Thoracic aorta (tissue), 2 donors: ENCODE measurements around the gene CABP1. TPM values are rescaled to one million over a fixed set of nuclear protein-coding genes. Genes with fewer than 3 reads are reported as not detected.
"Not testable (repeated sequence)": the region's sequence is repeated elsewhere in the genome, so short reads cannot be mapped to it uniquely, and the experiment has no call there.

ENCODE experiments used
- ATAC-seq: fragments of 150-250 bp; one replicate; pipeline ENCODE4 v1.8.0; 2017; ENCODE audit warnings: low read depth; ENCODE audit not compliant: insufficient number of reproducible peaks, low FRiP score
- DNase-seq: peaks from one replicate; pipeline ENCODE4 v3.0.0-alpha.2; 2020; ENCODE audit warnings: low spot score
- H3K27ac ChIP-seq, 2 donors: fragments of 200-600 bp; sonication (generic); 1 replicate in 1 of 2; 2 replicates in 1 of 2; pipeline ENCODE4 v1.5.1; 2016; ENCODE audit warnings: mild to moderate bottlenecking in 2 of 2, moderate library complexity in 2 of 2
- H3K27me3 ChIP-seq: fragments of 200-600 bp; sonication (generic); replicated peaks from 2 replicates; pipeline ENCODE4 v1.6.0; 2016; ENCODE audit warnings: mild to moderate bottlenecking; ENCODE audit not compliant: insufficient read depth
- H3K36me3 ChIP-seq: fragments of 200-600 bp; sonication (generic); one replicate; pipeline ENCODE4 v1.5.1; 2016
- H3K4me1 ChIP-seq, 2 donors: fragments of 200-600 bp; sonication (generic); 1 replicate in 1 of 2; 2 replicates in 1 of 2; pipeline versions ENCODE4 v1.5.1 to v1.6.0; 2016; ENCODE audit warnings: low read depth in 2 of 2, mild to moderate bottlenecking in 1 of 2; ENCODE audit not compliant: control insufficient read depth in 1 of 2
- H3K4me3 ChIP-seq: fragments of 200-600 bp; sonication (generic); 2 replicates; pipeline ENCODE4 v1.5.1; 2016; ENCODE audit warnings: mild to moderate bottlenecking
- H3K9me3 ChIP-seq: fragments of 200-600 bp; sonication (generic); 2 replicates; pipeline ENCODE4 v1.5.1; 2016
- total RNA-seq, 2 donors: library from RNA; depleted of rRNA; stranded (reverse); fragments of >200 nt; gene quantifications; one replicate each; pipeline versions ENCODE4 v1.1.0 to v1.2.3, GENCODE V29; 2016
- TF ChIP-seq, protein P1 (sequence below): fragments of 200-600 bp; sonication (generic); IDR thresholded peaks from one replicate; pipeline ENCODE4 v1.5.1; 2019; ENCODE audit warnings: antibody characterized with exemption

CABP1 gene
- total RNA-seq, 2 donors from 2014 or later: 1.4 TPM; not detected in 1

DNA sequence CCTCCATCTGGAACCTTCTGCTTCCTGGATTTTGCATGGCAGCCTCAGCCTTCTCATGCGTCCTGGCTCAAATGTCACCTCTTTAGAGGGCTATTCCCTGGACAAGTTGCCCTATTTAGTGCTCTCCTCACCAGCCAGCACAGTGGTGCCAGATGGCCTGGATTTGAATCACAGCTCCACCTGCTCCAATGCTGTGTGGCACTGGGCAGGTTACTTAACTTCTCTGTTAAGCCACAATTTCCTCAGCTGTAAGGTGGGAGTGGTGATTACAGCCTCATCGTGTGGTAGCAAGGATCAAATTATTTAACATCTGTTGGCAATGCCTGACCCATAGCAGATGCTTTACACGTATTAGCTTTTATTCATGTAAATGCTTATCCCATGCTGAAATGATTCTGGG, 42.6 kb upstream of the CABP1 start:
- Histone ChIP-seq H3K4me3 (no peak overlapping the region), H3K9me3 (no peaks in the 10 kb centered on the region), H3K36me3 (no peaks in the 10 kb centered on the region), H3K27me3 (no peaks in the 10 kb centered on the region), H3K4me1 (no peaks in the 10 kb centered on the region), H3K27ac (no peak overlapping the region)
- ATAC-seq: no peak
- TF ChIP-seq, protein P1, sequence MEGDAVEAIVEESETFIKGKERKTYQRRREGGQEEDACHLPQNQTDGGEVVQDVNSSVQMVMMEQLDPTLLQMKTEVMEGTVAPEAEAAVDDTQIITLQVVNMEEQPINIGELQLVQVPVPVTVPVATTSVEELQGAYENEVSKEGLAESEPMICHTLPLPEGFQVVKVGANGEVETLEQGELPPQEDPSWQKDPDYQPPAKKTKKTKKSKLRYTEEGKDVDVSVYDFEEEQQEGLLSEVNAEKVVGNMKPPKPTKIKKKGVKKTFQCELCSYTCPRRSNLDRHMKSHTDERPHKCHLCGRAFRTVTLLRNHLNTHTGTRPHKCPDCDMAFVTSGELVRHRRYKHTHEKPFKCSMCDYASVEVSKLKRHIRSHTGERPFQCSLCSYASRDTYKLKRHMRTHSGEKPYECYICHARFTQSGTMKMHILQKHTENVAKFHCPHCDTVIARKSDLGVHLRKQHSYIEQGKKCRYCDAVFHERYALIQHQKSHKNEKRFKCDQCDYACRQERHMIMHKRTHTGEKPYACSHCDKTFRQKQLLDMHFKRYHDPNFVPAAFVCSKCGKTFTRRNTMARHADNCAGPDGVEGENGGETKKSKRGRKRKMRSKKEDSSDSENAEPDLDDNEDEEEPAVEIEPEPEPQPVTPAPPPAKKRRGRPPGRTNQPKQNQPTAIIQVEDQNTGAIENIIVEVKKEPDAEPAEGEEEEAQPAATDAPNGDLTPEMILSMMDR: no peak
- no peak for DNase-seq

DNA sequence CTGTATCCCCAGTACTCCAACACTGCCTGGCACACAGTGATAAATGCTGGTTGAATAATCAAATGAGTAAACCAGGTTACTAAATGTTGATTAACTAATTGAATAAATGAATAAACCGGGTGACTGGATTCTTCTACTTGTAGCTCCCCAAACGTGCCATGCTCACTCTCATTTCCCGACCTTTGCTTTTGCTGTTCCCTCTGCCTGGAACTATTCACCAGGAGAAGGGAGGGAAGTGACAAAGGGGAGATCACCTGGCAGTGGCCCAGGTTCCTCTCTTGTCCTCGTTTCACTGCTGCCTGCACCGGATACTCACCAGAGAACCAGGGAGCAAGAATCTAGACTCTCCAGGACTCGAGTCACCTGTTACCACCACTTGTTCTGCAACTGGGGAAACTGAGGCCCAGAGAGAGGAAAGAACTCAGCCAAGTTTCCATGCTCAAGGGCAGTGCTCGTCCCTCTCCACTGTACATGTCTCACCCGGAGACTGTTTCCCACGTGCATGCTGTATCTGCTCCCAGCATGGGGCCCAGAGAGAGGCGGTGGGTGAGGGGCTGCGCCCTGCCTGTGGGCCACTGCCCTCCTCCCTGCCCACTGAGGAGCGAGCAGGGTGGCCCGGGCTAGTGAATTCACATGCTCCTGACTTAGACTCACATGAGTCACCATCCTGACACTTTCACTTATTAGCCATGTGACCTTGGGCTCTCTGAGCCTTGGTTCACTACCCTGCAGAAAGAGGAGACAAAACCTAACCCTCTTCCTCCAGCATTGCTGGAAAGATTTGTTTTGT, 41.6 kb upstream of the CABP1 start:
- TF ChIP-seq, protein P1: no peak
- H3K4me1 ChIP-seq: no peaks in the 10 kb centered on the region
- no peaks in the 10 kb centered on the region for H3K36me3 ChIP-seq
- DNase-seq (no peak), ATAC-seq (no peak)
- H3K27me3 ChIP-seq: no peaks in the 10 kb centered on the region
- no peak overlapping the region for H3K4me3 ChIP-seq
- no peaks in the 10 kb centered on the region for H3K9me3 ChIP-seq
- H3K27ac ChIP-seq: no peak overlapping the region

DNA sequence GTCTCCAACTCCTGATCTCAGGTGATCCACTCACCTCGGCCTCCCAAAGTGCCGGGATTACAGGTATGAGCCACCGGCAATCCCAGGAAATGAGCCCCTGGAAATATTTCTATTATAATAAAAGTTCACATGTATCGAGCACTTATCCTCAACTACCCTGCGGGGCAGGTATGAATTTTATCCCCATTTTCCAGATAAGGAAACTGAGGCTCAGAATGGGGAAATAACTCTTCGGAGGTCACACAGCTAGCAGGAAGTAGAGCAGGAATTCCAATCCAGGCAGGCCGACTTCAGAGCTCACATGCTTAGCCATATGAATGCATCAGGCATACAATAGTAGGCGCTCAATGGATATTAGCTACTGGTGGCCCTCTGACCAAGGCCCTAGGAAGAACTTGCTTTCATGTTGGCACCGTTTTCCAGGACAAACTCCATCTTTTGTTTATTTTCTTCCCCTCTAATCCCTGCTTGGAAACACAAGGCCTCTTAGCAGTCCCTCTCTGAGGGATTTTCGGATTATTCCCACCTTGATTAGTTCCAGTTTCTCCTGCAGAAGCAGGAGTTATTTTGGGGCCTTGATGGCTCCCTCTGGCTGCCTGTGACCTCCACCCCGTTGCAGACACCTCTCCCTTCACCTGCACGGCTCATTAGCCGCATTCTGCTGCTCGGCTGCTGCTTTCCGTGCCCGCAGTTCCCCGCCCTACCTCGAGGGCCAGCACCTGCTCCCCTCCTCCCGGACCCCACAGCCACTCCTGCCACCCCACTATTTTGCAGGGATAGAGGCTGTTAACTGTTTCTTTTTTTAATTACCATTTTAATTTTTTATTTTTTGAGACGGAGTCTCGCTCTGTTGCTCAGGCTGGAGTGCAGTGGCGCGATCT, 40.5 kb upstream of the CABP1 start:
- ATAC-seq (no peak), DNase-seq (no peak)
- no peaks in the 10 kb centered on the region for H3K36me3 ChIP-seq
- H3K4me1 ChIP-seq: no peaks in the 10 kb centered on the region
- no peaks in the 10 kb centered on the region for H3K9me3 ChIP-seq
- TF ChIP-seq, protein P1: no peak
- no peak overlapping the region for H3K27ac ChIP-seq
- no peak overlapping the region for H3K4me3 ChIP-seq
- H3K27me3 ChIP-seq: no peaks in the 10 kb centered on the region

DNA sequence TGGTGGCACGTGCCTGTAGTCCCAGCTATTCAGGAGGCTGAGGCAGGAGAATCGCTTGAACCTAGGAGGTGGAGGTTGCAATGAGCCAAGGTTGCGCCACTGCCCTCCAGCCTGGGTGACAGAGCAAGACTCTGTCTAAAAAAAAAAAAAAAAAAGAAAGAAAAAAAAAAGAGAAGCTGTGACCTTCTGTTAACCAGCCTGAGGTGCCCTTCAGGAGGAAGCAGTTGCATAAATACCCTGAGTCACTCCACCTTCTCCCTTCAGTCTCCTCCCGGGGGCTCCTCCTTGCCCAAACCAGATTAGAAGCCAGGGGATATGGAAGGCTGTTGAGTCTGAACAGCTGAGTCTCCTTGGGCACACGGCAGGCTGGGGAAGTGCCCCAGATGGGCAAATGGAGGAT, 38.0 kb upstream of the CABP1 start:
- not testable (repeated sequence) for ATAC-seq, H3K4me3 ChIP-seq, H3K9me3 ChIP-seq, H3K4me1 ChIP-seq, H3K36me3 ChIP-seq, H3K27me3 ChIP-seq, H3K27ac ChIP-seq, DNase-seq

DNA sequence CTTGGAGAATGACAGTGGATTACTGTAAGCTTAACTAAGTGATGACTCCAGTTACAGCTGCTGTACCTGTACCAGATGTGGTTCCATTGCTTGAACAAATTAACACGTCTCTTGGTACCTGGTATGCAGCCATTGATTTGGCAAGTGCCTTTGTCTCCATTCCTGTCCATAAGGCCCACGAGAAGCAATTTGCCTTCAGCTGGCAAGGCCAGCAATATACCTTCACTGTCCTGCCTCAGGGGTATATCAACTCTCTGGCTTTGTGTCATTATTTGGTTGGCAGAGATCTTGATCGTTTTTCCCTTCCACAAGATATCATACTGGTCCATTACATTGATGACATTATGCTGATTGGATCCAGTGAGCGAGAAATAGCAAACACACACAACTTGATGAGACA, 29.9 kb upstream of the CABP1 start:
- ATAC-seq: no peak

DNA sequence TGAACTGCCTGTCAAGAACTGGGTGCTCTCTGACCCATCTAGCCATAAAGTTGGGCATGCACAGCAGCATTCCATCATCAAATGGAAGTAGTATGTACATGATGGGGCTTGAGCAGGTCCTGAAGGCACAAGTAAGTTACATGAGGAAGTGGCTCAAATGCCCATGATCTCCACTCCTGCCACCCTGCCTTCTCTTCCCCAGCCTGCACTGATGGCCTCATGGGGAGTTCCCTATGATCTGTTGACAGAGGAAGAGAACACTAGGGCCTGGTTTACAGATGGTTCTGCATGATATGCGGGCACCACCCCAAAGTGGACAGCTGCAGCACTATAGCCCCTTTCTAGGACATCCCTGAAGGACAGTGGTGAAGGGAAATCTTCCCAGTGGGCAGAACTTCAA, 28.9 kb upstream of the CABP1 start:
- H3K36me3 ChIP-seq, ATAC-seq, DNase-seq, H3K27me3 ChIP-seq, H3K4me3 ChIP-seq, H3K27ac ChIP-seq, H3K9me3 ChIP-seq, H3K4me1 ChIP-seq: not testable (repeated sequence)

More for the DNA sequence above, 29.9 kb upstream of the CABP1 start:
- H3K36me3 ChIP-seq: no peaks in the 10 kb centered on the region
- no peaks in the 10 kb centered on the region for H3K9me3 ChIP-seq
- DNase-seq: no peak
- H3K4me3 ChIP-seq: no peak overlapping the region
- H3K27me3 ChIP-seq: no peaks in the 10 kb centered on the region
- no peaks in the 10 kb centered on the region for H3K4me1 ChIP-seq
- TF ChIP-seq, protein P1: no peak
- no peak overlapping the region for H3K27ac ChIP-seq
